Measurements from ENCODE around the gene RPL38.
"Not testable (repeated sequence)": the region's sequence is repeated elsewhere in the genome, so short reads cannot be mapped to it uniquely, and the experiment has no call there.

RPL38 gene

GRCh38 chr17:74185571-74186185 is 17.8 kb upstream of the RPL38 start:
- DNase-seq = no peak

- DNase-seq = no peak
Measured at GRCh38 chr17:74186498-74186897, 17.0 kb upstream of the RPL38 start.

GRCh38 chr17:74187761-74188160 is 15.7 kb upstream of the RPL38 start:
- no peak for DNase-seq

GRCh38 chr17:74188687-74189086 is 14.8 kb upstream of the RPL38 start:
- DNase-seq = not testable (repeated sequence)

- no peak for DNase-seq
Measured at GRCh38 chr17:74190154-74190553, 13.3 kb upstream of the RPL38 start.

- no peak for DNase-seq
Measured at GRCh38 chr17:74190807-74191406, 12.6 kb upstream of the RPL38 start.

- no peak for DNase-seq
Measured at GRCh38 chr17:74192950-74193781, 10.3 kb upstream of the RPL38 start.

- DNase-seq = no peak
Measured at GRCh38 chr17:74194682-74195081, 8.8 kb upstream of the RPL38 start.

- DNase-seq = no peak
Measured at GRCh38 chr17:74196541-74197317, 6.7 kb upstream of the RPL38 start.

GRCh38 chr17:74197801-74198200 is 5.7 kb upstream of the RPL38 start:
- no peak for DNase-seq

- DNase-seq = no peak
Measured at GRCh38 chr17:74198694-74199093, 4.8 kb upstream of the RPL38 start.

- peak; percentile 61 for DNase-seq
Measured at GRCh38 chr17:74199306-74200092, 4.0 kb upstream of the RPL38 start.

GRCh38 chr17:74200112-74200511 is 3.4 kb upstream of the RPL38 start:
- no peak for DNase-seq

GRCh38 chr17:74201250-74201649 is 2.2 kb upstream of the RPL38 start:
- DNase-seq = no peak

- DNase-seq = no peak
Measured at GRCh38 chr17:74201948-74202347, 1.5 kb upstream of the RPL38 start.

GRCh38 chr17:74202938-74203337 is 540 bp upstream of the RPL38 start:
- DNase-seq = no peak

- DNase-seq = no peak
Measured at GRCh38 chr17:74204474-74204873, 996 bp downstream of the RPL38 start.

GRCh38 chr17:74205274-74205673 is 1.8 kb downstream of the RPL38 start:
- DNase-seq = no peak

- no peak for DNase-seq
Measured at GRCh38 chr17:74206332-74206818, 2.9 kb downstream of the RPL38 start.

GRCh38 chr17:74210191-74211140 is 7.0 kb downstream of the RPL38 start:
- DNase-seq = peak; percentile 70
